HFFc6 (cell line): Measurements from ENCODE around the gene TMEM59L. TPM values are rescaled to one million over a fixed set of nuclear protein-coding genes. Genes with fewer than 3 reads are reported as not detected.
A peak's percentile ranks its signal among the peaks of the same experiment; 100 is the strongest.

Experiments used
- DNase-seq: peaks from one replicate; pipeline ENCODE4 v3.0.0-alpha.2; 2018
- H3K27ac Mint-ChIP-seq: 2 replicates; pipeline ENCODE4 v1.8.0; 2020; ENCODE audit warnings: mild to moderate bottlenecking, mixed read lengths
- H3K27me3 Mint-ChIP-seq: 2 replicates; pipeline ENCODE4 v1.8.0; 2021; ENCODE audit warnings: mild to moderate bottlenecking, moderate library complexity, mixed read lengths; ENCODE audit not compliant: insufficient read depth
- H3K36me3 Mint-ChIP-seq: 2 replicates; pipeline ENCODE4 v1.8.0; 2021; ENCODE audit warnings: low read depth, mixed read lengths
- H3K4me1 Mint-ChIP-seq: 2 replicates; pipeline ENCODE4 v1.8.0; 2020; ENCODE audit warnings: low read depth, mixed read lengths
- H3K4me3 Mint-ChIP-seq: 2 replicates; pipeline ENCODE4 v1.8.0; 2020; ENCODE audit warnings: mild to moderate bottlenecking, moderate library complexity, mixed read lengths
- H3K9me3 Mint-ChIP-seq: 2 replicates; pipeline ENCODE4 v1.8.0; 2020; ENCODE audit warnings: mild to moderate bottlenecking, mixed read lengths
- total RNA-seq, 6 experiments: library from RNA; stranded (reverse); fragmentation: NEBNext Ultra II Directional; extraction: Animal tissue kit (Norgen Biotek cat#: 25700); gene quantifications; 2 replicates in 1 of 6; 3 replicates in 5 of 6; pipeline ENCODE4 v1.2.3, GENCODE V29; 2021
- TF ChIP-seq, protein P1 (sequence below): fragments of 200-600 bp; sonication (generic); IDR thresholded peaks from 2 replicates; pipeline ENCODE4 v1.5.0; 2021; ENCODE audit warnings: antibody characterized with exemption, mild to moderate bottlenecking

Gene TMEM59L
- total RNA-seq, 6 experiments from 2014 or later = 1.7 to 4.3 (median 3.2) TPM

- TF ChIP-seq, protein P1, sequence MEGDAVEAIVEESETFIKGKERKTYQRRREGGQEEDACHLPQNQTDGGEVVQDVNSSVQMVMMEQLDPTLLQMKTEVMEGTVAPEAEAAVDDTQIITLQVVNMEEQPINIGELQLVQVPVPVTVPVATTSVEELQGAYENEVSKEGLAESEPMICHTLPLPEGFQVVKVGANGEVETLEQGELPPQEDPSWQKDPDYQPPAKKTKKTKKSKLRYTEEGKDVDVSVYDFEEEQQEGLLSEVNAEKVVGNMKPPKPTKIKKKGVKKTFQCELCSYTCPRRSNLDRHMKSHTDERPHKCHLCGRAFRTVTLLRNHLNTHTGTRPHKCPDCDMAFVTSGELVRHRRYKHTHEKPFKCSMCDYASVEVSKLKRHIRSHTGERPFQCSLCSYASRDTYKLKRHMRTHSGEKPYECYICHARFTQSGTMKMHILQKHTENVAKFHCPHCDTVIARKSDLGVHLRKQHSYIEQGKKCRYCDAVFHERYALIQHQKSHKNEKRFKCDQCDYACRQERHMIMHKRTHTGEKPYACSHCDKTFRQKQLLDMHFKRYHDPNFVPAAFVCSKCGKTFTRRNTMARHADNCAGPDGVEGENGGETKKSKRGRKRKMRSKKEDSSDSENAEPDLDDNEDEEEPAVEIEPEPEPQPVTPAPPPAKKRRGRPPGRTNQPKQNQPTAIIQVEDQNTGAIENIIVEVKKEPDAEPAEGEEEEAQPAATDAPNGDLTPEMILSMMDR = no peak
- Mint-ChIP-seq H3K4me3 (no peak overlapping the region), H3K36me3 (peaks cover 37% of the 10 kb centered on the region), H3K4me1 (peaks cover 16% of the 10 kb centered on the region), H3K27ac (no peak overlapping the region), H3K27me3 (peaks cover 9% of the 10 kb centered on the region), H3K9me3 (no peaks in the 10 kb centered on the region)
- DNase-seq = no peak
Observed at GRCh38 chr19:18576383-18576782, 36.3 kb upstream of the TMEM59L start.

DNA sequence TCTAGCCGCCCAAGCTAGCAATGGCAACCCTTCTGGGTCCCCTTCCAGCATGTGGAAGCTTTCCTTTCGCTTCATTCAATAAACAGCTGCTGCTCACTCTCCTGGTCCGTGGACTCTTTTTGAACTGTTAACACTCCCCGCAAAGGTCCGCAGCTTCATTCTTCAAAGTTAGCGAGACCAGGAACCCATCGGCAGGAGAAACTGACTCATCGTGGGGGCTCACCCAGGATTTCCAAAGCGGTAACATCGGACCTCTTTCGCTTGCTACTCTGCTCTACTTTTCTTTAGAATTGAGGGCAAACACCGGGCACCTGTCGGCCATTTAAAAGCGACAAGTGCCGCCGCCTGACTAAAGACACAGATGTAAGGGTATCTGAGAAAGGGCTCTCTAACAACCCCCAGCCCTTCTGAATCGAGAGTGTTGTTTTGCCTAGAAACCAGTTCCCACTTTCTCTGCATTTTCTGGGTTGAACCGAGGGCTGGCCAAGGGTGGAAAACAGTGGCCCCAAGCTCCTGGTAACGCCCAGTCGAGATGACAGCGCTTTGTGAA lies 35.2 kb upstream of the TMEM59L start:
- peaks cover 7% of the 10 kb centered on the region for H3K27me3 Mint-ChIP-seq
- TF ChIP-seq, protein P1 = no peak
- DNase-seq = no peak
- no peaks in the 10 kb centered on the region for H3K9me3 Mint-ChIP-seq
- no peak overlapping the region for H3K4me3 Mint-ChIP-seq
- H3K27ac Mint-ChIP-seq = no peak overlapping the region
- peaks cover 12% of the 10 kb centered on the region for H3K4me1 Mint-ChIP-seq
- H3K36me3 Mint-ChIP-seq = peaks cover 30% of the 10 kb centered on the region

GRCh38 chr19:18580311-18580710 lies 32.4 kb upstream of the TMEM59L start:
- Mint-ChIP-seq H3K4me3 (no peak overlapping the region), H3K27ac (no peak overlapping the region), H3K36me3 (peaks cover 13% of the 10 kb centered on the region; the same call in 1 of the 2 replicates), H3K27me3 (peaks cover 3% of the 10 kb centered on the region), H3K4me1 (no peaks in the 10 kb centered on the region), H3K9me3 (no peaks in the 10 kb centered on the region)
- TF ChIP-seq, protein P1 = no peak
- no peak for DNase-seq

DNA sequence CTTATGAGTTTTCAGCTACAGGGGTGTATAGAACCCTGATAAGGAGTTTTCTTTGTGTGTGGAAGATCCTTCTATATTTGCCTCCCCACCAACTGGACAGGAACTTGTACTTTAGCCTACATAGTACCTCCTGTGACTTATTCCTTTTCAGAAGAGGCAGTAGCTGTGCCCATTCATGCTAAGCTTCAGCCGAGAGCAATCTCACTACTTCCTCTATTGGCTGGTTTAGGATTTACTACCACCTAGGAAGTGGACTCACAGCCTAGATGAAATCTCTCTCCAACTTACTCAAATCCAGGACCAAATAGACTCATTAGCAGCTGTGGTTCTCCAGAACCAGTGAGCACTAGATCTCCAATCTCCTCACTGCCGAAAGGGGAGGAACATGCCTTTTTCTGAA lies 26.4 kb upstream of the TMEM59L start:
- no peak overlapping the region for H3K27ac Mint-ChIP-seq
- no peak for DNase-seq
- H3K4me3 Mint-ChIP-seq = no peak overlapping the region
- H3K27me3 Mint-ChIP-seq = no peaks in the 10 kb centered on the region; the same call in 1 of the 2 replicates
- peaks cover 8% of the 10 kb centered on the region; the same call in 1 of the 2 replicates for H3K36me3 Mint-ChIP-seq
- H3K4me1 Mint-ChIP-seq = peaks cover 17% of the 10 kb centered on the region
- TF ChIP-seq, protein P1 = peak; percentile 21; the same call in 1 of the 2 replicates
- H3K9me3 Mint-ChIP-seq = no peaks in the 10 kb centered on the region

DNA sequence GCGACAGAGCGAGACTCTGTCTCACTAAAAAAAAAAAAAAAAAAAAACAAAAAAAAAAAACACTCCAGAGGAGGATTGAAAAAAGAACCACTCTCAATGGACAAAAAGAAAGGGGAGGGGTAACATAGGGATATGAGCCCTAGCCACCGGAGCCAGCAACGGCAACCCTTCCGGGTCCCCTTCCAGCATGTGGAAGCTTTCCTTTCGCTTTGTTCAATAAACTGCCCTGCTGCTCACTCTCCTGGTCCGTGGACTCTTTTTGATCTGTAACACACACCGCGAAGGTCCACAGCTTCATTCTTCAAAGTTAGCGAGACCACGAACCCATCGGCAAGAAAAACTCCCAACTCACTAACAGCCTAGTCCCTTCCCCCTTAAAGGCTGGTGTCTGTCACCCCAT lies 25.1 kb upstream of the TMEM59L start:
- no peak overlapping the region for H3K4me3 Mint-ChIP-seq
- DNase-seq = no peak
- peaks cover 17% of the 10 kb centered on the region for H3K4me1 Mint-ChIP-seq
- no peak overlapping the region for H3K27ac Mint-ChIP-seq
- H3K36me3 Mint-ChIP-seq = peaks cover 8% of the 10 kb centered on the region; the same call in 1 of the 2 replicates
- no peaks in the 10 kb centered on the region; the same call in 1 of the 2 replicates for H3K27me3 Mint-ChIP-seq
- TF ChIP-seq, protein P1 = no peak
- H3K9me3 Mint-ChIP-seq = no peaks in the 10 kb centered on the region
